Common myeloid progenitor, CD34-positive (primary cell): ENCODE measurements around the gene PSMB3. TPM values are rescaled to one million over a fixed set of nuclear protein-coding genes. Genes with fewer than 3 reads are reported as not detected.

Experiments
- CTCF ChIA-PET: fragments of 350-600 bp; sonication (Branson Sonifier 250); formaldehyde crosslinking; loops from one replicate; lab custom pipeline; 2021; ENCODE audit warnings: antibody characterized with exemption; lab: Charles Lee
- POLR2A ChIA-PET: fragments of 350-600 bp; sonication (Branson Sonifier 250); formaldehyde crosslinking; loops from one replicate; lab custom pipeline; 2021; ENCODE audit warnings: antibody characterized with exemption; lab: Charles Lee
- DNase-seq, 3 donors: peaks; one replicate each; pipeline versions ENCODE4 v3.0.0 to v3.0.0-alpha.2; 2013
- H3K27ac ChIP-seq, 2 experiments: 1 replicate in 1 of 2; 2 replicates in 1 of 2; pipeline ENCODE4 v1.7.0; 2013; ENCODE audit warnings: inconsistent platforms in 2 of 2, low read length in 2 of 2, mild to moderate bottlenecking in 2 of 2, low read depth in 1 of 2, moderate library complexity in 1 of 2; ENCODE audit not compliant: severe bottlenecking in 2 of 2, insufficient read depth in 1 of 2, poor library complexity in 1 of 2
- H3K27me3 ChIP-seq, 5 experiments: replicated peaks in 2 of 5; 1 replicate in 3 of 5; 2 replicates in 2 of 5; pipeline versions ENCODE4 v1.6.1 to v1.7.0; 2013; ENCODE audit warnings: low read length in 4 of 5, mild to moderate bottlenecking in 2 of 5, moderate library complexity in 2 of 5, inconsistent platforms in 1 of 5; ENCODE audit not compliant: insufficient read depth in 5 of 5, control insufficient read depth in 4 of 5
- H3K36me3 ChIP-seq, 4 experiments: 1 replicate in 2 of 4; 2 replicates in 2 of 4; pipeline versions ENCODE4 v1.6.1 to v1.7.0; 2013; ENCODE audit warnings: low read length in 3 of 4, control low read depth in 1 of 4, mild to moderate bottlenecking in 1 of 4; ENCODE audit not compliant: control insufficient read depth in 4 of 4, insufficient read depth in 4 of 4
- H3K4me1 ChIP-seq, 4 experiments: 1 replicate in 3 of 4; 2 replicates in 1 of 4; pipeline versions ENCODE4 v1.6.1 to v1.7.1; 2013; ENCODE audit warnings: low read length in 3 of 4, mild to moderate bottlenecking in 3 of 4, control low read depth in 1 of 4, inconsistent platforms in 1 of 4, moderate library complexity in 1 of 4; ENCODE audit not compliant: control insufficient read depth in 4 of 4, insufficient read depth in 4 of 4; ENCODE audit errors: control extremely low read depth in 1 of 4
- H3K4me3 ChIP-seq, 7 experiments: 1 replicate in 4 of 7; 2 replicates in 3 of 7; pipeline versions ENCODE4 v1.5.1 to v1.7.0; 2013; ENCODE audit warnings: mild to moderate bottlenecking in 7 of 7, low read length in 6 of 7, moderate library complexity in 6 of 7, inconsistent platforms in 2 of 7, low read depth in 2 of 7, control low read depth in 1 of 7; ENCODE audit not compliant: insufficient read depth in 4 of 7, control insufficient read depth in 1 of 7; ENCODE audit errors: extremely low read depth in 1 of 7
- H3K9me3 ChIP-seq, 5 experiments: 1 replicate in 4 of 5; 2 replicates in 1 of 5; pipeline versions ENCODE4 v1.6.1 to v1.7.1; 2013; ENCODE audit warnings: low read length in 4 of 5, mild to moderate bottlenecking in 2 of 5, inconsistent platforms in 1 of 5, low read depth in 1 of 5, moderate library complexity in 1 of 5; ENCODE audit not compliant: control insufficient read depth in 4 of 5, insufficient read depth in 2 of 5; ENCODE audit errors: control extremely low read depth in 1 of 5
- WGBS: methylation state at CpG from one replicate; pipeline ENCODE4 v1.1.5; 2013; ENCODE audit not compliant: insufficient coverage; 5-methylcytosine and 5-hydroxymethylcytosine counted together
- polyA plus RNA-seq: library from polyadenylated mRNA; unstranded; fragments of 120-200 nt; gene quantifications from one replicate; pipeline ENCODE4 v1.2.1, GENCODE V29; 2013

The PSMB3 gene
- polyA plus RNA-seq, result 89.5 TPM

DNA sequence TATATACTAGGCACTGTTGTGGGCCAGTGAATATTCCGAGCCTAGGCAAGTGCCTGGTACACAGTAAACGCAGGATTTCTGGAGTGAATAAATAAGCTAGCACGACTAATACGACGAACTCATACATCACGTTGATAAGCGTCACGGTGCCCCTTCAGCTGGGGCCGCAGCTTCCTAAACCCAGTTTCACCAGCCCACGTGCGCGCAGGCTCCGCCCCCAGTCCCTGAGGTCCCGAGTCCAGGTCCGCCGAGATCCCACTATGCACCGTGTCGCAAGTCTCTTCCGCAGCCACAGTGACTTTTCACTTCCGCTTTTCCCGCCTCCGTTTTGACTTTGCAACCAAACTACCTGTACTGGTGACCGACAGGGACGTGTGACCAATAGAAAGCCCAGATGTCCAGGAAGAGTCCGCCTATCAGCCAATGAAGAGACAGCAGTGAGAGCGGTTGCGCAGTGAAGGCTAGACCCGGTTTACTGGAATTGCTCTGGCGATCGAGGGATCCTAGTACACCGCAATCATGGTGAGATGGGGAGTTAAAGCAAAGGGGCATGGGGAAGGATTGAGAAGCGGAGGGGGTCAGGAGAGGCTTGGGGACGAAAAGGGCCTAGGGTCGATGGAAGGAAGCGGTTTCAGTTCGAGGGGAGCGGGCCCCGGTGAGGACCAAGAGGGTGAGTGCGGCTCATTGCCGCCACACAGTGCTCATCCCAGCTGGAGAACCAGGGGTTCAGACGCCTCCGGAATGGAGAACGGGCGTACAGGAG, at the start of gene PSMB3:
PSMB3 (plus strand) TSS at position 434 of the 763 bp plus-strand sequence; CDS start at position 520, 86 bp downstream.
- H3K4me3 ChIP-seq, result peak within 1 kb of the TSS; percentile 82 to 100 (median 96)
- peaks cover 7 to 27% (median 18%) of the 10 kb centered on the region in 4 experiments for H3K36me3 ChIP-seq
- POLR2A ChIA-PET, result interaction anchor here (1.2 to 1.7 kb wide), 3 partner anchors 47 to 117 kb away, joined by 3 to 5 read pairs (median 4); partner anchors contain the start of gene PIP4K2B
- CTCF ChIA-PET, result interaction anchor here (0.8 to 1.6 kb wide), 6 partner anchors 10 to 29 kb away, joined by 3 to 4 read pairs (median 3); no protein-coding TSS in a partner anchor
- H3K9me3 ChIP-seq, result no peaks in the 10 kb centered on the region
- peaks cover 11 to 39% (median 20%) of the 10 kb centered on the region in 5 experiments for H3K27me3 ChIP-seq
- H3K4me1 ChIP-seq, result peaks cover 5 to 53% (median 52%) of the 10 kb centered on the region in 4 experiments
- DNase-seq, result peak; percentile 100
- H3K27ac ChIP-seq, result peak within 1 kb of the TSS; percentile 88 to 92
- 0% methylated on average over 44 of the region's 44 CpGs for WGBS

DNA sequence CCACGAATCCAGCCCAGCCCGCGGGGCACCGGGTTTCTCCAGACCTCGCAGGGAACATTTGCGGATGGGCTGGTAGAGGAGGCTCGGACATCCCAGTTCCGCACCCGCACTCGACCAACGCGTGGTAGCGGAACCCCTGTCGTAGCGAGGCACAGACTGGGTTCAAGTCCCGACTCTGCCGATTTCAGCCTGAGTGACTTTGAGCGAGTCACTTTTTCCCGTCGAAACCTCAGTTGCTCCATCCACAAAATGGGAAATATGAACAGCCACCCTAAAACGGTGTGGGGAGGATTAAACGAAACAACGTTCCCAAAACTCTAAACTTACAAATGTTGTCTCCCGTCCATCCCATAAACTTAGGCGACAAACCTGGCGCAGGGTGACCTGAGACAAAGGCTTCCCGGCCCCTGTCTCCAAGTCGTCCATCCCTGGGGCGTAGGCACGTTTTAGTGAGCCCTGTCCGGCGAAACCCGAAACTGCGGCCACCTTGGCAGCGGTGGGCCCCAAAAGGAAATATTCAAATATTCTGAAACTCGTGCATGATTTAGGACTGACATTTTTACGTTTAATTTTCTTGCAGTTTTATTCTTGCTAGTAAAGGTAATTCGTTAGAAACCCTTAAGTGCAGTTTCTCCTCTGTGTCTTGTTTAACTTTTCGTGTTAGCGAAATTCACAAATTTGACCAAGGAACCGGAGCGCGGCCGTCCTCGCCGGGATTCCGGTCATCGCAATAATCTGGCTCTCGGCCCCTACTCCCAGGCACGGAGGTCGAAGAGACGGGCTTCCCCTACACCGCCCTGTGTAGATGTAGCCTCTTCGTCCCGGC, 49.4 kb upstream of the PSMB3 start:
- Histone ChIP-seq H3K4me3 (peak overlapping the region; percentile 73 to 96 (median 86)), H3K9me3 (no peaks in the 10 kb centered on the region), H3K27ac (peak overlapping the region; percentile 33 to 86), H3K36me3 (peaks cover 0 to 8% (median 4%) of the 10 kb centered on the region in 4 experiments), H3K27me3 (no peaks in the 10 kb centered on the region), H3K4me1 (peaks cover 4 to 62% (median 48%) of the 10 kb centered on the region in 4 experiments)
- DNase-seq, result no peak
- WGBS, result under 1% methylated on average over 48 of the region's 55 CpGs
- ChIA-PET POLR2A (interaction anchor here (1.2 to 1.5 kb wide), 2 partner anchors 21 to 49 kb away, joined by 3 to 4 read pairs; partner anchors contain the start of gene PSMB3), CTCF (no interaction called here)

DNA sequence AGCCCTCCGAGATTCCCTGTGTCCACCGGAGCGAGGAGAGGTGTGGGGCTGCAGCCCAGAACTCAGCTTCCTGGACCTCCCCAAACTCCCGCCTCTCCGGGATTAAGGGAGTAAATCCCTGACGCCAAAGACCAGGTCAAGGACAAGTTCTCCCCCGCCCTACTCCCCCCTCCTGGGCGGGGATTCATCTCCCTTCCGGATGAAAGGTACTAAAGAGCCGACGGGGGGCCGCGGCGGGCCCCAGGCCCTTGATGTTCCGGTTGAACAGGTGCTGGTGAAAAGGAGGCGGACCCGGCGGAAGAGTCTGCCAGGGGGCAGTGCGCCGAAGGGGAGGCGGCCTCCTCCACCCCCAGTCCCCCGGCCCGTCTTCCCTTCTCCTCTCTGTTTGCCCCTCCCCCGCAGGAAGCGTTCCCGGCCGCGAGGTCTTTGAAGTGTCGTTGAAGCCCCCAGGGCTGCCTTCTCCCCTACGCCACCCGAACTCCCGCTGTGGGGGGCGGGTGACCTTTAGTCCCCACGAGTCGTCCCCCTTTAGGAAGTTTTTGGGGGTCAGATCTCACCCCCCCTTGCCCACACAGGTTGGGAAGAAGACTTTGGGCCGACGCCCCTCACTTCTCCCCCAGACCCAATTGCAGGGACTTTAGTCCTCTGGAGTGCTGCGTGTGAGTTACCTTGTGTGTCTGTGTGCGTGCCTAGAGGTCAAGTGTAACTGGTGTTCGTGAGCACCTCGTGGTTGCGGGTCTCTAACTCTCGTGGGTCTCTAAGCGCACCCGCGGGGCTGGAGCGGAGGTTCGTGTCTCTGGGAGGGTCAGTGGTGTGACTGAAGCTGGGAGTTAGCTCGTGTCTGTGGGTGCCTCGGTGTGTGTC, 48.6 kb upstream of the PSMB3 start:
- ChIA-PET CTCF (interaction anchor here (0.6 to 4.3 kb wide), 3 partner anchors 16 to 27 kb away, joined by 4 to 18 read pairs (median 16); no protein-coding TSS in a partner anchor), POLR2A (no interaction called here)
- H3K27me3 ChIP-seq, result no peaks in the 10 kb centered on the region
- peaks cover 4 to 63% (median 48%) of the 10 kb centered on the region in 4 experiments for H3K4me1 ChIP-seq
- H3K9me3 ChIP-seq, result no peaks in the 10 kb centered on the region
- DNase-seq, result peak; percentile 58 to 73 (median 66)
- H3K27ac ChIP-seq, result peak overlapping the region; percentile 72 to 86
- H3K4me3 ChIP-seq, result peak overlapping the region; percentile 69 to 96 (median 86)
- WGBS, result 0% methylated on average over 23 of the region's 50 CpGs
- H3K36me3 ChIP-seq, result peaks cover 0 to 13% (median 8%) of the 10 kb centered on the region in 4 experiments

DNA sequence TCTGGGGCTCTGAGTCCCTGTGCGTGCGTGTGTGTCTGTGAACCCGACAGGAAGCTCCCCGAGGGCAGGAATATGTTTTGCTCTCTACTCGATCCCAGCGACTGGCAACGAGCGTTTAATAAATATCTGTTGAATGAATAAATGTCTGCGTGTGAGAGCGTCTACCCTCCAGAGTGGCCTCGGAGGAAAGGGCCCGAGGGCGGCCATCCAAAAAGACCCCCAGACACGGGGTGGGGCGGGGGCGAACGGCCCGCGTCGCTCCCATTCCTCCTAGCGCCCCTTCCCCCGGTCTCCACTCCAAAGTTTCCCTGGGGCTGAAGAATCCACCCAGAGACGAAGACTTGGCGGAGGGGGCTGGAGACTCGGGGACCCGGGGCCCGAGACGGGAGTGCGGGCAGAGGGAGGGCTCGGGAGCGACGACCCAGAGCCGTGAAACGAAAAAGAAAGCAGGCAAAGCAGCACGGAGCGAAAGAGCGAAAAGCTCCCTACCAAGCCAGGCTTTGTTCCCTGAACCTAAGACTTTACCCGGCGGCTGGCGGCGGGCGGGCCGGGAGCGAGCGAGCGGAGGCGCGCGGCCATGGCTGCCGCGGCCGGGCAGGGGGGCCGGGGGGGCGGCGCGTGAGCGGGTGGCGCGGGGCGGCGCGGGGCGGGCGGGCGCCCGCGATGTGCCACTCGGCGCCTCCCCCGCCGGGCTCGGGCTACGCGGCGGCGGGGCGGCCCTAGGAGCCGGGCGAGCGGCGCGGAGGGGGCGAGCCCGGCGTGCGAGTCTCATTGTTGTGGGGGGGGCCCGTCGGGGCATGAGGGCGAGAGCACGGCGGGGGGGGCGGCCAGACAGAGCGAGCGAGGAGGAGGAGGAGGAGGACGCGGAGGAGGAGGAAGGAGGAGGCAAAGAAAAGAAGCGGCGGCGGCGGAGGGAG, 47.7 kb upstream of the PSMB3 start, which contains the start of gene MLLT6:
MLLT6 (plus strand) TSS at position 668 of the 917 bp plus-strand sequence. CDS start 360 bp downstream, outside the sequence.
- Histone ChIP-seq H3K4me3 (peak within 1 kb of the TSS; percentile 69 to 96 (median 86)), H3K27ac (peak within 1 kb of the TSS; percentile 72 to 86), H3K36me3 (peaks cover 0 to 22% (median 16%) of the 10 kb centered on the region in 4 experiments), H3K27me3 (no peaks in the 10 kb centered on the region), H3K9me3 (no peaks in the 10 kb centered on the region), H3K4me1 (peaks cover 4 to 65% (median 48%) of the 10 kb centered on the region in 4 experiments)
- peak; percentile 83 to 91 (median 89) for DNase-seq
- ChIA-PET POLR2A (interaction anchor here (0.6 to 0.7 kb wide), 2 partner anchors 19 kb away, joined by 3 to 5 read pairs; no protein-coding TSS in a partner anchor), CTCF (interaction anchor here (0.6 to 4.3 kb wide), 3 partner anchors 17 to 28 kb away, joined by 4 to 18 read pairs (median 16); no protein-coding TSS in a partner anchor)
- under 1% methylated on average over 48 of the region's 100 CpGs for WGBS

DNA sequence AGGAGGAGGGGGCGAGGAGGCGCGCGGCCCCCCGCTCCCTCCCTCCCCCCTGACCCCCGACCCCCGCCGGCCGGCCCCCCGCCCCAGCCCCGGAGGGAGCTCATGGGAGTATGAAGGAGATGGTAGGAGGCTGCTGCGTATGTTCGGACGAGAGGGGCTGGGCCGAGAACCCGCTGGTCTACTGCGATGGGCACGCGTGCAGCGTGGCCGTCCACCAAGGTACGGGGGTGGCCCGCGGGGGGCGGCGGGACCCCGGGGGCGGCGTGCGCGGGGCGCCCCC, 47.1 kb upstream of the PSMB3 start:
- ChIA-PET CTCF (interaction anchor here (3.0 to 4.3 kb wide), 2 partner anchors 19 to 28 kb away, joined by 16 to 18 read pairs; no protein-coding TSS in a partner anchor), POLR2A (interaction anchor here (0.6 to 0.7 kb wide), 2 partner anchors 19 to 20 kb away, joined by 3 to 5 read pairs; no protein-coding TSS in a partner anchor)
- H3K27me3 ChIP-seq, result no peaks in the 10 kb centered on the region
- peaks cover 0 to 23% (median 20%) of the 10 kb centered on the region in 4 experiments for H3K36me3 ChIP-seq
- peaks cover 4 to 68% (median 52%) of the 10 kb centered on the region in 4 experiments for H3K4me1 ChIP-seq
- no peak overlapping the region for H3K27ac ChIP-seq
- H3K4me3 ChIP-seq, result peak overlapping the region; percentile 51 to 96 (median 86)
- no peaks in the 10 kb centered on the region for H3K9me3 ChIP-seq
- WGBS, result 0% methylated on average over 5 of the region's 32 CpGs
- DNase-seq, result no peak
